Measurements from ENCODE around the gene ZFAND3. TPM values are rescaled to one million over a fixed set of nuclear protein-coding genes. Genes with fewer than 3 reads are reported as not detected.

The ZFAND3 gene
- total RNA-seq, 2 experiments from 2014 or later, result 27.5 to 29.2 TPM

DNA sequence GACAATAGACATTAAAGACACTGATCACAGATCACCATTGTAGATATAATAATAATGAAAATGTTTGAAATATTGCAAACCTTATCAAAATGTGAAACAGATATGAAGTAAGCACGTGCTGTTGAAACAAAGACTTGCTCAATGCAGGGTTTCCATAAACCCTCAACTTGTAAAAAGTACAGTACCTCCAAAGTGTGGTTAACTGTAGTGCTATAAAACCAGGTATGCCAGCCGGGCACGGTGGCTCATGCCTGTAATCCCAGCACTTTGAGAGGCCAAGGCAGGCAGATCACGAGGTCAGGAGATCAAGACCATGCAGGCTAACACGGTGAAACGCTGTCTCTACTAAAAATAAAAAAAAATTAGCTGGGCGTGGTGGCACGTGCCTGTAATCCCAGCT lies 96.6 kb downstream of the ZFAND3 start:
- CTCF ChIA-PET, result interaction anchor here (1.0 kb wide), 1 partner anchor 12 kb away, joined by 3 read pairs; no protein-coding TSS in a partner anchor
- H3K9me3 Mint-ChIP-seq (ENCODE audit: insufficient read depth), result no peaks in the 10 kb centered on the region
- H3K27ac Mint-ChIP-seq, result no peak overlapping the region
- no peaks in the 10 kb centered on the region for H3K4me1 Mint-ChIP-seq (ENCODE audit: low read depth)
- POLR2A ChIA-PET, result no interaction called here
- peaks cover 6% of the 10 kb centered on the region for H3K36me3 Mint-ChIP-seq (ENCODE audit: low read depth)
- ATAC-seq, result no peak
- no peak for DNase-seq
- H3K27me3 Mint-ChIP-seq (ENCODE audit: low read depth), result no peaks in the 10 kb centered on the region
- H3K4me3 Mint-ChIP-seq, result no peak overlapping the region

DNA sequence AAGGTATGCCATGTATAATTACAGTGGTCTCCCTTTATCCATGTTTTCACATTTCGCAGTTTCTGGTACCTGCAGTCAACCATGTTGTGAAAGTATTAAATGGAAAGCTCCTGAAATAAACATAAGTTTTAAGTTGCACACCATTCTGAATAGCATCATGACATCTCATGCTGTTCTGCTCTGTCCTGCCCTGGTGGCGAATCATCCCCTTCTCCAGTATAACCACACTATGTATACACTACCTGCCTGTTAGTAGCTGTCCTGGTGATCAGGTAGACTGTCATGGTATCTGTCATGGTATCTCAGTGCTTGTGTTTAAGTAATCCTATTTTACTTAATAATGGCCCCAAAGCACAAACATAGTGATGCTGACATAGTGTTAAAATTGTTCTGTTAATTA lies 97.1 kb downstream of the ZFAND3 start:
- ATAC-seq (no peak), DNase-seq (no peak)
- POLR2A ChIA-PET, result no interaction called here
- Mint-ChIP-seq H3K27me3 (ENCODE audit: low read depth) (no peaks in the 10 kb centered on the region), H3K4me3 (no peak overlapping the region), H3K27ac (no peak overlapping the region), H3K36me3 (ENCODE audit: low read depth) (peaks cover 6% of the 10 kb centered on the region), H3K4me1 (ENCODE audit: low read depth) (no peaks in the 10 kb centered on the region), H3K9me3 (ENCODE audit: insufficient read depth) (no peaks in the 10 kb centered on the region)
- CTCF ChIA-PET, result no interaction called here

DNA sequence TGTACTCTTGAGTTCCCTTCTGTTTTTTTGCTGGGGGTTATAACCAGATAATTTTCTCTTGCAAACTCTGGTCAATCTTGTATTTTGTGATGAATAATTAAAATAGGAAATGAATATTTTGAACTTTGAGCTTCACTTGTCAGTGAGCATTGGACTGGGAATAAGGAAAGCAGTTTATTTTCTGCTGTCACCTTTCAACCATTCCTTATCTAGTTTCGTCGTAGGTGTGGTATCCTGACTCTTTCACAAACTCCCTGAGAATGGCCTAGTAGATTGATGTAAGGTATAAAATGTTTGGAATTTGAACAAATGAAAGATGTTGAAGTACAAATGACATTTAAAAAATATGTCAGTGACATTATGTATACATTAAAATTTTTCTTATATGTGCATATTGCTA lies 98.0 kb downstream of the ZFAND3 start:
- Mint-ChIP-seq H3K4me3 (no peak overlapping the region), H3K9me3 (ENCODE audit: insufficient read depth) (no peaks in the 10 kb centered on the region), H3K4me1 (ENCODE audit: low read depth) (no peaks in the 10 kb centered on the region), H3K27ac (no peak overlapping the region), H3K36me3 (ENCODE audit: low read depth) (peaks cover 6% of the 10 kb centered on the region), H3K27me3 (ENCODE audit: low read depth) (no peaks in the 10 kb centered on the region)
- POLR2A ChIA-PET, result interaction anchor here (1.5 kb wide), 1 partner anchor 15 kb away, joined by 4 read pairs; no protein-coding TSS in a partner anchor
- CTCF ChIA-PET, result no interaction called here
- DNase-seq (no peak), ATAC-seq (no peak)

DNA sequence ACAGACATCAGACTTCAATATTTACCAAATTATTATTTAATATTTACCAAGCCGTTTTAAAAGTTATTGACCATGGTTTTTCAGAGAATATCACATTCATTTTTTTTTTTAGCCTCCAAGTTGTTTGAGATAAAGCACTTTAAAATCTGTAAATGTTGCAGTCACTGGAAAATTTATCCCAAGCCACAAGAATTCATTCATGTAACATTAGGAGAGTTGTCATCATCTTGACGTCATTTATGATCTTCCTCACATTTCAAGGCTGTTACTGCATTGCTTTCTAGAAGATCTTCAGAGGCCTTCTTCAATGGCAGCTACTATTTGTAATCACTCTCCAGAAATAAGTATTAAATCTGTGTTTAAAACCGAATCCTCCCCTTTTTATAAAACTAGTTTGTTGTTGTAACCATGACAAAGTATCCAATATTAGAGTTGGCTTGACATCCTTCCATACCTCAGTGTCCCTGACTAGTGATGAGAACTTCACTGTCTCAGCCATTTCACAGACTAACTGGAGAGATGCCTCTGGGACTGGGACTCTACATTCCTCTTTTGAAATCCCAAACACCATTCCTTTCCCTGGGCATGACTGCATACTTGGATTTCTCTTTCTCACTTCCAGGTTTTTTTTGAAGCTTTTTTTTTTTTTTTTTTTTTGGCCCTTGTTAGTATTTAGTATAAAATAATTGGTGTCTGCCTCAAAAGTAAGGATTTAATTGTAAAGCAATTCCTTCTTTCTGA lies 100.1 kb downstream of the ZFAND3 start:
- ChIA-PET CTCF (no interaction called here), POLR2A (no interaction called here)
- ATAC-seq (no peak), DNase-seq (no peak)
- no peak overlapping the region for H3K4me3 Mint-ChIP-seq
- H3K36me3 Mint-ChIP-seq (ENCODE audit: low read depth), result peaks cover 6% of the 10 kb centered on the region
- no peaks in the 10 kb centered on the region for H3K9me3 Mint-ChIP-seq (ENCODE audit: insufficient read depth)
- H3K27ac Mint-ChIP-seq, result no peak overlapping the region
- H3K4me1 Mint-ChIP-seq (ENCODE audit: low read depth), result peaks cover 7% of the 10 kb centered on the region
- no peaks in the 10 kb centered on the region for H3K27me3 Mint-ChIP-seq (ENCODE audit: low read depth)

DNA sequence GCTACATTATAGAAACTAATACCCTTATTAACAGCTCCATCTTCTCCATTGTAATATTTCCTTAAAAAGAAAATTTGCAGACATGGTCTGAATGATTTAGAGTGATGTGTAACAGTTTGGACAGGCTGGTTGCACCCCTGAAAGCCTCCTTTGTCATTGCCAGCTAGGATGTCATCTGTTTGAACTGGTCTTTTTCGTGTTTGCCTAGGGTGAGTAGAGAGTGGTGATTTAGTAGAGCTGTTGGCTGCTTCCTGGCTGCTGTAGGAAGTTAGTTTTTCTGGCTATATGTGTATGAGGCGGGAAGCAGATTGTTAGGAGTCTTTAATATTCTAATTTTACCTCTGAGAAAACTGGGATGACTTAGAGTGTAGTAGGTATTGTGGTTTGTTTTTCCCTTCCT lies 101.1 kb downstream of the ZFAND3 start:
- H3K4me3 Mint-ChIP-seq, result no peak overlapping the region
- ChIA-PET CTCF (no interaction called here), POLR2A (no interaction called here)
- no peaks in the 10 kb centered on the region for H3K9me3 Mint-ChIP-seq (ENCODE audit: insufficient read depth)
- ATAC-seq, result no peak
- H3K27ac Mint-ChIP-seq, result no peak overlapping the region
- H3K4me1 Mint-ChIP-seq (ENCODE audit: low read depth), result peaks cover 9% of the 10 kb centered on the region
- H3K36me3 Mint-ChIP-seq (ENCODE audit: low read depth), result peaks cover 6% of the 10 kb centered on the region
- no peak for DNase-seq
- no peaks in the 10 kb centered on the region for H3K27me3 Mint-ChIP-seq (ENCODE audit: low read depth)

DNA sequence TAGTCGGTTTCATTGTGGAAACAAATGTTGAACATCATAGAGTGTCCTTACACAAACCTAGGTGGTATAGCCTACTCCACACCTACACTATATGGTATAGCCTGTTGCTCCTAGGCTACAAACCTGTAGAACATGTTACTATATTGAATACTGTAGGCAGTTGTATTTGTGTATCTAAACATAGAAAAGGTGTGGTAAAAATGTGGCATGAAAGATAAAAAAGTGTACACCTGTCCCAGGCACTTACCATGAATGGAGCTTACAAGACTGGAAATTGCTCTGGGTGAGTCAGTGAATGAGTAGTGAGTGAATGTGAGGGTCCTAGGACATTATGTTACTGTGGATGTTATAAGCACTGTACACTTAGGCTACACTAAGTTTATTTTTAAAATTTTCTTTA lies 103.0 kb downstream of the ZFAND3 start:
- Mint-ChIP-seq H3K4me3 (no peak overlapping the region), H3K9me3 (ENCODE audit: insufficient read depth) (no peaks in the 10 kb centered on the region), H3K4me1 (ENCODE audit: low read depth) (peaks cover 9% of the 10 kb centered on the region), H3K36me3 (ENCODE audit: low read depth) (peaks cover 4% of the 10 kb centered on the region), H3K27ac (no peak overlapping the region), H3K27me3 (ENCODE audit: low read depth) (no peaks in the 10 kb centered on the region)
- DNase-seq, result no peak
- no peak for ATAC-seq
- ChIA-PET POLR2A (no interaction called here), CTCF (interaction anchor here (0.9 kb wide), 1 partner anchor 9 kb away, joined by 3 read pairs; no protein-coding TSS in a partner anchor)

DNA sequence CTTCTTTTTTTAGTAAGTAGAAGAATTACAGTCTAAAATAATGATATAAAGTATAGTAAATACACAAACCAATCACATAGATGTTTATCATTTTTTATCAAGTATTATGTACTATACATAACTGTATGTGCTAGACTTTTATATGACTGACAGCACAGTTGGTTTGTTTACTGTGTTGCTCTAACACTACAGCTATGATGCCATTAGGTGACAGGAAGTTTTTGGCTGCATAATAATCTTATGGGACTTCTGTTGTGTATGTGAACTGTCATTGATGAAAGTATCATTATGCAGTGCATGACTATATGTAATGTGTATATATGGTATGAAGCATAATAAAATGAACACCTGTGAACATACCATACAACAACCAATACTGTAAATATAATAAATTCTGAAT lies 104.0 kb downstream of the ZFAND3 start:
- H3K4me1 Mint-ChIP-seq (ENCODE audit: low read depth), result peaks cover 9% of the 10 kb centered on the region
- no peaks in the 10 kb centered on the region for H3K9me3 Mint-ChIP-seq (ENCODE audit: insufficient read depth)
- no peaks in the 10 kb centered on the region for H3K27me3 Mint-ChIP-seq (ENCODE audit: low read depth)
- H3K36me3 Mint-ChIP-seq (ENCODE audit: low read depth), result peaks cover 4% of the 10 kb centered on the region
- DNase-seq (no peak), ATAC-seq (no peak)
- no peak overlapping the region for H3K4me3 Mint-ChIP-seq
- no peak overlapping the region for H3K27ac Mint-ChIP-seq
- CTCF ChIA-PET, result no interaction called here
- POLR2A ChIA-PET, result no interaction called here

DNA sequence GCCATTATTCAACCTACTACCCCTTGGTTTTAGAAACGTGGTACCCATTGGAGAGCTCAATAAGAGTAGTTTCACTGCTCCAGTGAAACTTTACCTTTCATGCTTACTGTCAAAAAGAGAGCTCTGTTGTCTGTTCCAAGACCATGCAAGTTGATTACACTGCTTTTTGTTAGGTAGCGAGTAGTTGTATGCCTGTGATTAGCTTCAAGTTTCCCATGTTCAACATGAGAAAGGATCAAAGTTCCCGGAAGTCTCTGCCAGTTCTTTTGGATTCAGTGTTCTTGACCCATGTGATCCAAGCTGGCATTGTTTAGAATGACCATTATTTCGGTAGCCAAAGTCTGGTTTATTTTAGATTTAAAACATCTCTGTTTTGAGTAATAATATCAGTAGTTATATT lies 107.1 kb downstream of the ZFAND3 start:
- CTCF ChIA-PET, result no interaction called here

DNA sequence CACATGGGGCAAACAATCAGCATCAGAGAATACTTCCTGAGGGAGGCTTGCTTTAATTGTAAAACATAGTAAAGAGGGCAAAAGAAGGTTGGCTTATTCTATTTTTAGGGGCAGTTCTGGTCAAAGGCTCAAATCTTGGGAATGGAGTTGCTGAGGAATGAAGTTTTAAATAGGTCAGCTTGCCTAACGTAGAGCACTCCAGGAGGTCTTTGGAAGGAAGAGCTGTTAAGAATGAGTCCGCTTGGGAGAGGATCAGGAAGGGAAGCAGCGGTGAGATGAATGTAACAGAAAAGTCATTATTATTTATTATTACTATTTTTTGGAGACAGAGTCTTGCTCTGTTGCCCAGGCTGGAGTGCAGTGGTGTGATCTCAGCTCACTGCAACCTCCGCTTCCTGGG lies 108.7 kb downstream of the ZFAND3 start:
- DNase-seq (no peak), ATAC-seq (no peak)
- Mint-ChIP-seq H3K27me3 (ENCODE audit: low read depth) (no peaks in the 10 kb centered on the region), H3K9me3 (ENCODE audit: insufficient read depth) (no peaks in the 10 kb centered on the region), H3K4me1 (ENCODE audit: low read depth) (peaks cover 9% of the 10 kb centered on the region), H3K4me3 (no peak overlapping the region), H3K27ac (no peak overlapping the region), H3K36me3 (ENCODE audit: low read depth) (peaks cover 4% of the 10 kb centered on the region)
- ChIA-PET POLR2A (no interaction called here), CTCF (no interaction called here)

More for the DNA sequence above, 107.1 kb downstream of the ZFAND3 start:
- Mint-ChIP-seq H3K27ac (no peak overlapping the region), H3K4me1 (ENCODE audit: low read depth) (peaks cover 9% of the 10 kb centered on the region), H3K27me3 (ENCODE audit: low read depth) (no peaks in the 10 kb centered on the region), H3K9me3 (ENCODE audit: insufficient read depth) (no peaks in the 10 kb centered on the region), H3K4me3 (no peak overlapping the region), H3K36me3 (ENCODE audit: low read depth) (peaks cover 4% of the 10 kb centered on the region)
- POLR2A ChIA-PET, result no interaction called here
- ATAC-seq (no peak), DNase-seq (no peak)

DNA sequence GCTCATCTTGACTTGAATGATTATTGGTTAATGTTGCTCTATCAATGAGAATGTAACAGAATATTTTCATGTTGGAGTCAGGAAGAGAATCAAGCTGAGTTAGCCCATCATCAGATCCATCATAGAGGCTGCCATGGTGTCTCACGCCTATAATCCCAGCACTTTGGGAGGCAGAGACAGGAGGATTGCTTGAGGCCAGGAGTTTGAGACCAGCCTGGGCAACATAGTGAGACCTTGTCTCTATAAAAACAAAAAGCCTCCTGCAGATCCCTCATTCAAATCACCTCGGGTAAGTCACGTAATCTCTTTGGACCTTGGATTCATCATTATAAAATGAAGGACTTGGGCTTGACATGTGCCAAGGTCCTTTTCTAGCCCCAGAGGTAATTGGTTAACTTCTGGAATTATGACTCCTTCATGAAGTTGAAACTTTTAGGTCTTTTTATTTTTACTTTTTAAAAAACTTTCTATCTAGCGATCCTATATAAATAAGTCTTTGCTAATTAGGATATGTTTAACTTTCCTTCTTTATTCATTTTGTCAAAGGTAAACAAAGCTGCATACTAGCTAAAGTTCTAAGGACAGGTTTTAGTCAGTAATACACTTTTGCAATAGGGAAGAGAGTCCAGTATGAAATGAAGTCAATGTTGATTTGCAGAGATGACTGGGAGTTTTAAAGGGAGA lies 110.9 kb downstream of the ZFAND3 start:
- Mint-ChIP-seq H3K36me3 (ENCODE audit: low read depth) (peaks cover 8% of the 10 kb centered on the region), H3K27me3 (ENCODE audit: low read depth) (no peaks in the 10 kb centered on the region), H3K4me1 (ENCODE audit: low read depth) (peaks cover 1% of the 10 kb centered on the region), H3K27ac (no peak overlapping the region), H3K9me3 (ENCODE audit: insufficient read depth) (no peaks in the 10 kb centered on the region), H3K4me3 (no peak overlapping the region)
- ATAC-seq, result no peak
- no peak for DNase-seq
- ChIA-PET POLR2A (no interaction called here), CTCF (interaction anchor here (1.5 kb wide), 1 partner anchor 8 kb away, joined by 3 read pairs; no protein-coding TSS in a partner anchor)

DNA sequence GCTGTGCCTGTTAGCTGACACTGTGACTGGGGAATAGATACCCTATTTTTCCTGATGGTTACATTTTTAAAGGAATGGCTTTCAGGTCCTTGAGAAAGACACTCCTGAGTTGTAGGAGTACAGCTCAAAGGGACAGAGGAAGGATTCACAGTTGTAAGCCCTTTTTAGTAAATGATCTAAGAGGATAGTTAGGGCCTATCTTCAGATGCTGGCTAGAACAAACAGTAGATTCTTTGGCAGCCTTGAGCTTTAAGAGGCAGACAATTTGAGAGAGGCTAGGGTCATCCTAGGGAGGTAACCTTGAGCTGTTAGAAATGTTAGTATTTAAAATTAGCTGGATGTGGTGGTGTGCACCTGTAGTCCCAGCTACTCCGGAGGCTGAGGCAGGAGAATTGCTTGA lies 111.5 kb downstream of the ZFAND3 start:
- CTCF ChIA-PET, result interaction anchor here (1.5 kb wide), 1 partner anchor 8 kb away, joined by 3 read pairs; no protein-coding TSS in a partner anchor
- ATAC-seq (no peak), DNase-seq (no peak)
- POLR2A ChIA-PET, result no interaction called here
- Mint-ChIP-seq H3K4me3 (no peak overlapping the region), H3K36me3 (ENCODE audit: low read depth) (peaks cover 8% of the 10 kb centered on the region), H3K9me3 (ENCODE audit: insufficient read depth) (no peaks in the 10 kb centered on the region), H3K27me3 (ENCODE audit: low read depth) (no peaks in the 10 kb centered on the region), H3K4me1 (ENCODE audit: low read depth) (peaks cover 6% of the 10 kb centered on the region), H3K27ac (no peak overlapping the region)

DNA sequence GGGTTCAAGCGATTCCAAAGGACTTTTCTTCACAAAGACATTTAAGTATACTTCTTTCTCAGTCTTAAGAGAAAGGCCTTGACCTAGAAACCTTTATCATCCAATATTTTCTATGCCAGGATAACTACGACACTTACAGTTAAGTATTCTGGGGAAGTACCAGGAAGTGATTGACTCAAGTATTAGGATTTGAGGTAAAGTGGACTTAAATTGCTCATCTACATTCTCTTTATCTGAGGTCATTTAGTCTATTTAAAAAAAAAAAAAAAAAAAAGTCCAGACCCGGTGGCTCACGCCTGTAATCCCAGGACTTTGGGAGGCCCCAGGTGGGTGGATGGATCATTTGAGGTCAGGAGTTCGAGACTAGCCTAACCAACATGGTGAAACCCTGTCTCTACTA lies 114.7 kb downstream of the ZFAND3 start:
- no peak for DNase-seq
- no peak overlapping the region for H3K27ac Mint-ChIP-seq
- peaks cover 18% of the 10 kb centered on the region for H3K36me3 Mint-ChIP-seq (ENCODE audit: low read depth)
- no peak for ATAC-seq
- ChIA-PET POLR2A (no interaction called here), CTCF (no interaction called here)
- no peaks in the 10 kb centered on the region for H3K9me3 Mint-ChIP-seq (ENCODE audit: insufficient read depth)
- peaks cover 26% of the 10 kb centered on the region for H3K4me1 Mint-ChIP-seq (ENCODE audit: low read depth)
- H3K4me3 Mint-ChIP-seq, result no peak overlapping the region
- no peaks in the 10 kb centered on the region for H3K27me3 Mint-ChIP-seq (ENCODE audit: low read depth)

Data from activated CD8-positive, alpha-beta T cell treated with anti-CD3 and anti-CD28 coated beads, Interleukin-2, amount 10 ng/mL, durations not matched to agents 7 days and 5 days (primary cell).